SU-DHL-6 (cell line): ENCODE data around the gene LDAH.

Source experiments
- H2AFZ ChIP-seq: fragments of 200-600 bp; sonication (generic); 2 replicates; pipeline ENCODE4 v1.6.1; 2014; ENCODE audit warnings: low read depth, mild to moderate bottlenecking, moderate library complexity, mixed read lengths, antibody characterized with exemption, low read length; ENCODE audit not compliant: severe bottlenecking
- H3F3A ChIP-seq: fragments of 200-600 bp; shearing (Covaris generic); 2 replicates; pipeline ENCODE4 v1.6.0; 2016; ENCODE audit warnings: antibody characterized with exemption, mild to moderate bottlenecking; ENCODE audit not compliant: insufficient read depth
- H3K27ac ChIP-seq: fragments of 200-600 bp; sonication (generic); 2 replicates; pipeline ENCODE4 v1.5.1; 2016; ENCODE audit warnings: low read depth, mild to moderate bottlenecking, low read length, moderate library complexity, mixed read lengths
- H3K27me3 ChIP-seq: fragments of 200-600 bp; sonication (generic), shearing (Covaris generic); 2 replicates; pipeline ENCODE4 v1.6.0; 2014; ENCODE audit warnings: mild to moderate bottlenecking, low read length
- H3K36me3 ChIP-seq: fragments of 200-600 bp; sonication (generic); 2 replicates; pipeline ENCODE4 v1.6.1; 2014; ENCODE audit warnings: mild to moderate bottlenecking, low read length, mixed read lengths
- H3K4me2 ChIP-seq: fragments of 300-600, 200-600 bp; shearing (Covaris generic), sonication (generic); 2 replicates; pipeline ENCODE4 v1.6.0; 2014; ENCODE audit warnings: low read length, low read depth, mild to moderate bottlenecking; ENCODE audit not compliant: poor library complexity, severe bottlenecking
- H3K4me3 ChIP-seq: fragments of 200-600 bp; sonication (generic); 2 replicates; pipeline ENCODE4 v1.5.1; 2014; ENCODE audit warnings: antibody characterized with exemption, low read length, mild to moderate bottlenecking, mixed read lengths; ENCODE audit not compliant: insufficient read depth, poor library complexity, severe bottlenecking
- H3K79me2 ChIP-seq: fragments of 200-600 bp; sonication (generic); 2 replicates; pipeline ENCODE4 v1.6.1; 2014; ENCODE audit warnings: mild to moderate bottlenecking, low read length, moderate library complexity; ENCODE audit not compliant: insufficient read depth
- H3K9ac ChIP-seq: fragments of 200-600 bp; sonication (generic); 2 replicates; pipeline ENCODE4 v1.7.0; 2014; ENCODE audit warnings: mild to moderate bottlenecking, low read length
- H3K9me2 ChIP-seq: fragments of 200-600 bp; sonication (generic); replicated peaks from 2 replicates; pipeline ENCODE4 v1.6.1; 2014; ENCODE audit warnings: low read length; ENCODE audit not compliant: insufficient read depth
- H3K9me3 ChIP-seq: fragments of 200-600 bp; sonication (generic); 2 replicates; pipeline ENCODE4 v1.6.1; 2014; ENCODE audit warnings: low read length, mixed read lengths; ENCODE audit not compliant: insufficient read depth
- H4K20me1 ChIP-seq: fragments of 200-600 bp; sonication (generic); 2 replicates; pipeline ENCODE4 v1.6.1; 2014; ENCODE audit warnings: low read depth, mild to moderate bottlenecking, antibody characterized with exemption, low read length, moderate library complexity, mixed read lengths
- EZH2phosphoT487 ChIP-seq: fragments of 200-600 bp; sonication (generic), shearing (Covaris generic); conservative IDR thresholded peaks from 2 replicates; pipeline ENCODE4 v1.6.1; 2018; ENCODE audit warnings: mild to moderate bottlenecking, antibody characterized with exemption, low read length, moderate library complexity, mixed read lengths
- TF ChIP-seq, protein P1 (sequence below): fragments of 200-600 bp; sonication (generic); IDR thresholded peaks from one replicate; pipeline ENCODE4 v1.5.1; 2017; ENCODE audit warnings: antibody characterized with exemption, mild to moderate bottlenecking, low read length, moderate library complexity; ENCODE audit not compliant: insufficient read depth, poor library complexity, severe bottlenecking

Gene LDAH

GRCh38 chr2:20726913-20727312 is 96.0 kb downstream of the LDAH start:
- no peaks in the 10 kb centered on the region for H3K9me2 ChIP-seq
- no peak overlapping the region for H2AFZ ChIP-seq
- no peaks in the 10 kb centered on the region for H3K79me2 ChIP-seq
- peaks cover 3% of the 10 kb centered on the region; the same call in 1 of the 2 replicates for H3K36me3 ChIP-seq
- no peak overlapping the region for H3K27ac ChIP-seq
- H3F3A ChIP-seq: no peaks in the 10 kb centered on the region
- TF ChIP-seq EZH2phosphoT487: no peak
- TF ChIP-seq, protein P1, sequence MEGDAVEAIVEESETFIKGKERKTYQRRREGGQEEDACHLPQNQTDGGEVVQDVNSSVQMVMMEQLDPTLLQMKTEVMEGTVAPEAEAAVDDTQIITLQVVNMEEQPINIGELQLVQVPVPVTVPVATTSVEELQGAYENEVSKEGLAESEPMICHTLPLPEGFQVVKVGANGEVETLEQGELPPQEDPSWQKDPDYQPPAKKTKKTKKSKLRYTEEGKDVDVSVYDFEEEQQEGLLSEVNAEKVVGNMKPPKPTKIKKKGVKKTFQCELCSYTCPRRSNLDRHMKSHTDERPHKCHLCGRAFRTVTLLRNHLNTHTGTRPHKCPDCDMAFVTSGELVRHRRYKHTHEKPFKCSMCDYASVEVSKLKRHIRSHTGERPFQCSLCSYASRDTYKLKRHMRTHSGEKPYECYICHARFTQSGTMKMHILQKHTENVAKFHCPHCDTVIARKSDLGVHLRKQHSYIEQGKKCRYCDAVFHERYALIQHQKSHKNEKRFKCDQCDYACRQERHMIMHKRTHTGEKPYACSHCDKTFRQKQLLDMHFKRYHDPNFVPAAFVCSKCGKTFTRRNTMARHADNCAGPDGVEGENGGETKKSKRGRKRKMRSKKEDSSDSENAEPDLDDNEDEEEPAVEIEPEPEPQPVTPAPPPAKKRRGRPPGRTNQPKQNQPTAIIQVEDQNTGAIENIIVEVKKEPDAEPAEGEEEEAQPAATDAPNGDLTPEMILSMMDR: no peak
- H3K9ac ChIP-seq: no peak overlapping the region
- H4K20me1 ChIP-seq: no peaks in the 10 kb centered on the region
- H3K9me3 ChIP-seq: no peaks in the 10 kb centered on the region
- no peaks in the 10 kb centered on the region for H3K27me3 ChIP-seq
- H3K4me2 ChIP-seq: no peak overlapping the region
- H3K4me3 ChIP-seq: no peak overlapping the region

GRCh38 chr2:20725782-20726181 is 97.1 kb downstream of the LDAH start:
- no peak overlapping the region for H2AFZ ChIP-seq
- H3K27ac ChIP-seq: no peak overlapping the region
- H3K79me2 ChIP-seq: no peaks in the 10 kb centered on the region; the same call in 1 of the 2 replicates
- H3K9me3 ChIP-seq: no peaks in the 10 kb centered on the region
- H3K27me3 ChIP-seq: no peaks in the 10 kb centered on the region
- no peak overlapping the region for H3K9ac ChIP-seq
- H3K9me2 ChIP-seq: no peaks in the 10 kb centered on the region
- H3K4me3 ChIP-seq: no peak overlapping the region
- no peak for TF ChIP-seq EZH2phosphoT487
- TF ChIP-seq, protein P1: no peak
- H4K20me1 ChIP-seq: no peaks in the 10 kb centered on the region
- no peak overlapping the region for H3K4me2 ChIP-seq
- H3F3A ChIP-seq: no peaks in the 10 kb centered on the region
- no peaks in the 10 kb centered on the region; the same call in 1 of the 2 replicates for H3K36me3 ChIP-seq

DNA sequence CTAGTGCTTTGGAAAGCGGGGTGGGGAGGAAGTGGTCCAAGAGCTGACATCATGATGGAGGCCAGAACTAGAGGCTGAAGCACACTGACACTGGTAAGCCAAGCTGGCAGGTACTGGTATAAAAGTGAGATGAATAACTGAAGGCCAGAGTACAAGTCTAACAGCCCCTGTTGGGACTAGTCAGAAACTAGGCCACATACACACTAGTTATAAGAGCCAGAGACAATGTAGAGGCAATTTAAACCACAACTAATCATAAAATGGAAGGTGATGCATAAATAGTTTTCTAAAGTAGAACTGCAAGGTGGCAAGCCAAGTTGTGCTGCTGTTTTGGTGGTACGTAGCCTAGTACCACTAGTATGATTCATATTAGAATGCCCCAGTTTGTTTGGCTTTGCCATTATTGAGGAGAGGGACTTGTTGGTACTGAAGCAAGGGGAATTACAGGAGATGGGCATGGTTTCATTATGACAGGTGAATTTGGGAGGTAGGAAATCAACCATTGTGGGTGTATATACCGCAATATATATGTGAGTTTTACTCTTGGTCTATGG is 98.3 kb downstream of the LDAH start:
- no peak for TF ChIP-seq EZH2phosphoT487
- TF ChIP-seq, protein P1: no peak

More for the DNA sequence above, 98.3 kb downstream of the LDAH start:
- Histone ChIP-seq H4K20me1 (no peaks in the 10 kb centered on the region), H3K79me2 (peaks cover 6% of the 10 kb centered on the region; the same call in 1 of the 2 replicates), H3K36me3 (no peaks in the 10 kb centered on the region; the same call in 1 of the 2 replicates), H3K9me3 (no peaks in the 10 kb centered on the region), H3K4me2 (no peak overlapping the region), H3K4me3 (no peak overlapping the region), H3K27me3 (no peaks in the 10 kb centered on the region), H3K27ac (no peak overlapping the region), H3K9ac (no peak overlapping the region), H3F3A (no peaks in the 10 kb centered on the region), H2AFZ (no peak overlapping the region), H3K9me2 (no peaks in the 10 kb centered on the region)
